ENCODE measurements around the gene HACD2.

DNA sequence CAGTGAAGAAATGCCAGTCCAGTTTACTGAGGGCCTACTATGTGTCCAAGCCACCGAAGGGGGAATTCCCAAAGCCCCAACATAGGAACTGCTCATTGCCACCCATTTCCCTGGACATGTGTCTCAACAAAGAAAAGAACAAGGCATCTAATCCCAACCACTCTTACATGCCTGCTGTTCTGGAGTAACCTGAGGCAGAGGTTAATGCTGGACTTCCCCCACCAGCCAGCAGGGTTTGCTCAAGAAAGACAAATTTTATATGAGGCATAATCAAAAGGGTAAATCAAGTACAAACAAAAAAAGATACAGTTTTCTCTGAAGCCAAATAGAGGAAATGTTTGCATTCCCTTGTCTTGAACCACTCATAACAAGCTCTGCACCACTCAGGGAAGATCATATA, 140.1 kb downstream of the HACD2 start:
- TF ChIP-seq POLR2AphosphoS5 (IDR thresholded peaks at IDR 0.05; ENCODE audit: borderline replicate concordance, low read depth, low read length), result no peak
- TF ChIP-seq EZH2 (IDR thresholded peaks at IDR 0.05), result no peak
- TF ChIP-seq FOXP2 (optimal IDR thresholded peaks at IDR 0.05; ENCODE audit: control extremely low read depth, extremely low read length, insufficient read depth), result no peak

Measured in SK-N-MC (cell line).